ENCODE measurements around the gene STARD5.

GRCh38 chr15:81298611-81299010 lies 25.3 kb downstream of the STARD5 start:
- TF ChIP-seq CTCF (IDR thresholded peaks at IDR 0.05; ENCODE audit: low read depth, low read length, missing input control) (no peak), YY1 (IDR thresholded peaks at IDR 0.05) (no peak), TAF1 (conservative IDR thresholded peaks at IDR 0.05) (no peak), RAD21 (IDR thresholded peaks at IDR 0.05) (no peak), SP1 (IDR thresholded peaks at IDR 0.05) (no peak), MAX (IDR thresholded peaks at IDR 0.05) (no peak), RXRA (IDR thresholded peaks at IDR 0.05) (no peak), HNF4A (conservative IDR thresholded peaks at IDR 0.05) (no peak)
- TF ChIP-seq, protein P1, sequence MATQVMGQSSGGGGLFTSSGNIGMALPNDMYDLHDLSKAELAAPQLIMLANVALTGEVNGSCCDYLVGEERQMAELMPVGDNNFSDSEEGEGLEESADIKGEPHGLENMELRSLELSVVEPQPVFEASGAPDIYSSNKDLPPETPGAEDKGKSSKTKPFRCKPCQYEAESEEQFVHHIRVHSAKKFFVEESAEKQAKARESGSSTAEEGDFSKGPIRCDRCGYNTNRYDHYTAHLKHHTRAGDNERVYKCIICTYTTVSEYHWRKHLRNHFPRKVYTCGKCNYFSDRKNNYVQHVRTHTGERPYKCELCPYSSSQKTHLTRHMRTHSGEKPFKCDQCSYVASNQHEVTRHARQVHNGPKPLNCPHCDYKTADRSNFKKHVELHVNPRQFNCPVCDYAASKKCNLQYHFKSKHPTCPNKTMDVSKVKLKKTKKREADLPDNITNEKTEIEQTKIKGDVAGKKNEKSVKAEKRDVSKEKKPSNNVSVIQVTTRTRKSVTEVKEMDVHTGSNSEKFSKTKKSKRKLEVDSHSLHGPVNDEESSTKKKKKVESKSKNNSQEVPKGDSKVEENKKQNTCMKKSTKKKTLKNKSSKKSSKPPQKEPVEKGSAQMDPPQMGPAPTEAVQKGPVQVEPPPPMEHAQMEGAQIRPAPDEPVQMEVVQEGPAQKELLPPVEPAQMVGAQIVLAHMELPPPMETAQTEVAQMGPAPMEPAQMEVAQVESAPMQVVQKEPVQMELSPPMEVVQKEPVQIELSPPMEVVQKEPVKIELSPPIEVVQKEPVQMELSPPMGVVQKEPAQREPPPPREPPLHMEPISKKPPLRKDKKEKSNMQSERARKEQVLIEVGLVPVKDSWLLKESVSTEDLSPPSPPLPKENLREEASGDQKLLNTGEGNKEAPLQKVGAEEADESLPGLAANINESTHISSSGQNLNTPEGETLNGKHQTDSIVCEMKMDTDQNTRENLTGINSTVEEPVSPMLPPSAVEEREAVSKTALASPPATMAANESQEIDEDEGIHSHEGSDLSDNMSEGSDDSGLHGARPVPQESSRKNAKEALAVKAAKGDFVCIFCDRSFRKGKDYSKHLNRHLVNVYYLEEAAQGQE (IDR thresholded peaks at IDR 0.05): no peak
- TF ChIP-seq, protein P2, sequence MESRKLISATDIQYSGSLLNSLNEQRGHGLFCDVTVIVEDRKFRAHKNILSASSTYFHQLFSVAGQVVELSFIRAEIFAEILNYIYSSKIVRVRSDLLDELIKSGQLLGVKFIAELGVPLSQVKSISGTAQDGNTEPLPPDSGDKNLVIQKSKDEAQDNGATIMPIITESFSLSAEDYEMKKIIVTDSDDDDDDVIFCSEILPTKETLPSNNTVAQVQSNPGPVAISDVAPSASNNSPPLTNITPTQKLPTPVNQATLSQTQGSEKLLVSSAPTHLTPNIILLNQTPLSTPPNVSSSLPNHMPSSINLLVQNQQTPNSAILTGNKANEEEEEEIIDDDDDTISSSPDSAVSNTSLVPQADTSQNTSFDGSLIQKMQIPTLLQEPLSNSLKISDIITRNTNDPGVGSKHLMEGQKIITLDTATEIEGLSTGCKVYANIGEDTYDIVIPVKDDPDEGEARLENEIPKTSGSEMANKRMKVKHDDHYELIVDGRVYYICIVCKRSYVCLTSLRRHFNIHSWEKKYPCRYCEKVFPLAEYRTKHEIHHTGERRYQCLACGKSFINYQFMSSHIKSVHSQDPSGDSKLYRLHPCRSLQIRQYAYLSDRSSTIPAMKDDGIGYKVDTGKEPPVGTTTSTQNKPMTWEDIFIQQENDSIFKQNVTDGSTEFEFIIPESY (IDR thresholded peaks at IDR 0.05): no peak
